Spleen (tissue), 11 donors: ENCODE results near the gene DNAJC18. TPM values are rescaled to one million over a fixed set of nuclear protein-coding genes. Genes with fewer than 3 reads are reported as not detected.

Experiments used
- DNase-seq: peaks from one replicate; pipeline ENCODE4 v3.0.0-alpha.2; 2020
- H3K27ac ChIP-seq, 8 donors: fragments of 200-600 bp; sonication (generic) in 7 of 8; 1 replicate in 4 of 8; 2 replicates in 4 of 8; pipeline versions ENCODE4 v1.5.0 to v1.8.0; 2016 to 2021; ENCODE audit warnings: inconsistent platforms in 4 of 8, mild to moderate bottlenecking in 4 of 8, moderate library complexity in 1 of 8
- H3K27me3 ChIP-seq, 7 donors: fragments of 200-600 bp; sonication (generic) in 6 of 7; replicated peaks in 1 of 7; 1 replicate in 4 of 7; 2 replicates in 3 of 7; pipeline versions ENCODE4 v1.5.0 to v1.8.0; 2016 to 2021; ENCODE audit warnings: inconsistent platforms in 3 of 7, mild to moderate bottlenecking in 1 of 7
- H3K36me3 ChIP-seq, 6 donors: fragments of 200-600 bp; sonication (generic) in 5 of 6; 1 replicate in 4 of 6; 2 replicates in 2 of 6; pipeline versions ENCODE4 v1.5.0 to v1.8.0; 2016 to 2021; ENCODE audit warnings: inconsistent platforms in 2 of 6
- H3K4me1 ChIP-seq, 6 donors: fragments of 200-600 bp; sonication (generic) in 5 of 6; 1 replicate in 3 of 6; 2 replicates in 3 of 6; pipeline versions ENCODE4 v1.5.0 to v1.8.0; 2016 to 2021; ENCODE audit warnings: inconsistent platforms in 3 of 6
- H3K4me3 ChIP-seq, 8 donors: fragments of 200-600 bp; sonication (generic) in 7 of 8; 1 replicate in 4 of 8; 2 replicates in 4 of 8; pipeline versions ENCODE4 v1.5.0 to v1.8.0; 2016 to 2021; ENCODE audit warnings: inconsistent platforms in 4 of 8, mild to moderate bottlenecking in 4 of 8, moderate library complexity in 2 of 8
- H3K9me3 ChIP-seq, 8 donors: fragments of 200-600 bp; sonication (generic) in 7 of 8; 1 replicate in 4 of 8; 2 replicates in 4 of 8; pipeline versions ENCODE4 v1.5.0 to v1.8.0; 2016 to 2021; ENCODE audit warnings: inconsistent platforms in 4 of 8
- POLR2A ChIP-seq, 3 donors: fragments of 450-650 bp; IDR thresholded peaks; one replicate each; pipeline ENCODE4 v1.5.1; 2017; ENCODE audit warnings: antibody characterized with exemption in 3 of 3, mild to moderate bottlenecking in 1 of 3
- POLR2AphosphoS5 ChIP-seq, 3 donors: sonication (generic); formaldehyde crosslinking; IDR thresholded peaks; one replicate each; pipeline ENCODE4 v1.5.1; 2017; ENCODE audit warnings: antibody characterized with exemption in 3 of 3
- WGBS, 5 donors: extraction: QIAGEN DNeasy Blood & Tissue Kit in 3 of 5; methylation state at CpG; one replicate each; pipeline versions ENCODE4 v1.1.5 to v1.1.7; 2013 to 2018; 5-methylcytosine and 5-hydroxymethylcytosine counted together
- intact Hi-C: fragments of 100-400 bp; cut with DNase I; formaldehyde crosslinking; loops from one replicate; pipeline ENCODE4 v1.15.0; 2023; ENCODE audit warnings: low total_unique reads
- polyA plus RNA-seq, 3 donors: library from polyadenylated mRNA; stranded (reverse); fragments of 200-250 nt; gene quantifications; one replicate each; pipeline ENCODE4 v1.2.1, GENCODE V29; 2013
- total RNA-seq, 7 donors: library from RNA; depleted of rRNA in 3 of 7; stranded (reverse); fragments of >200 nt in 3 of 7; fragmentation: NEBNext Ultra II Directional in 4 of 7; extraction: Animal tissue kit (Norgen Biotek cat#: 25700) in 4 of 7; gene quantifications; one replicate each; pipeline versions ENCODE4 v1.1.0 to v1.2.1, GENCODE V29; 2016 to 2021
- TF ChIP-seq, protein P1 (sequence below), 11 experiments: fragments of 200-600 bp in 7 of 11; fragments of 450-650 bp in 4 of 11; sonication (generic) in 4 of 11; IDR thresholded peaks in 8 of 11; conservative IDR thresholded peaks in 3 of 11; 1 replicate in 7 of 11; 2 replicates in 4 of 11; pipeline versions ENCODE4 v1.4.0 to v1.8.0; 2016 to 2021; ENCODE audit warnings: antibody characterized with exemption in 11 of 11, inconsistent platforms in 4 of 11, mild to moderate bottlenecking in 1 of 11
- donor health status: healthy with polysubstance abuse.
- donor health status: DM: no; HTN: no; CAD: no; lungs with moderate emphysema.
- donor health status: DM: no; HTN: no; CAD: no.
- donor health status: Bipolar disorder and iron deficiency.
- donor health status: healthy.
- donor health status: DM: no; HTN: no; CAD: no.
- donor health status: DM: yes; HTN: yes; CAD: no.

DNAJC18 gene
- total and polyA plus RNA-seq, 10 donors = 1.3 to 10.8 (median 7.1) TPM

- intact Hi-C loops = no loop called here
- Histone ChIP-seq H3K27ac (peak overlapping the region in 6 of 8 donors; percentile 22 to 77 (median 53)), H3K9me3 (no peaks in the 10 kb centered on the region), H3K36me3 (peaks cover 0 to 30% (median 9%) of the 10 kb centered on the region in 6 donors), H3K27me3 (no peaks in the 10 kb centered on the region), H3K4me3 (no peak overlapping the region), H3K4me1 (peaks cover 3 to 54% (median 22%) of the 10 kb centered on the region in 6 donors)
- DNase-seq = no peak
- TF ChIP-seq POLR2A (IDR thresholded peaks at IDR 0.05) = no peak
Observed at GRCh38 chr5:139415869-139416268, 23.5 kb downstream of the DNAJC18 start.

- 72 to 82% (median 79%) methylated on average over 5 to 8 of the region's 8 CpGs for WGBS, 5 donors
- Histone ChIP-seq H3K27ac (peak overlapping the region in 6 of 8 donors; percentile 22 to 77 (median 53)), H3K4me3 (no peak overlapping the region), H3K9me3 (no peaks in the 10 kb centered on the region), H3K4me1 (peaks cover 3 to 54% (median 22%) of the 10 kb centered on the region in 6 donors), H3K36me3 (peaks cover 0 to 26% (median 9%) of the 10 kb centered on the region in 6 donors), H3K27me3 (no peaks in the 10 kb centered on the region)
- DNase-seq = no peak
- intact Hi-C loops = no loop called here
- no peak for TF ChIP-seq POLR2AphosphoS5 (IDR thresholded peaks at IDR 0.05)
- no peak for TF ChIP-seq POLR2A (IDR thresholded peaks at IDR 0.05)
- TF ChIP-seq, protein P1, sequence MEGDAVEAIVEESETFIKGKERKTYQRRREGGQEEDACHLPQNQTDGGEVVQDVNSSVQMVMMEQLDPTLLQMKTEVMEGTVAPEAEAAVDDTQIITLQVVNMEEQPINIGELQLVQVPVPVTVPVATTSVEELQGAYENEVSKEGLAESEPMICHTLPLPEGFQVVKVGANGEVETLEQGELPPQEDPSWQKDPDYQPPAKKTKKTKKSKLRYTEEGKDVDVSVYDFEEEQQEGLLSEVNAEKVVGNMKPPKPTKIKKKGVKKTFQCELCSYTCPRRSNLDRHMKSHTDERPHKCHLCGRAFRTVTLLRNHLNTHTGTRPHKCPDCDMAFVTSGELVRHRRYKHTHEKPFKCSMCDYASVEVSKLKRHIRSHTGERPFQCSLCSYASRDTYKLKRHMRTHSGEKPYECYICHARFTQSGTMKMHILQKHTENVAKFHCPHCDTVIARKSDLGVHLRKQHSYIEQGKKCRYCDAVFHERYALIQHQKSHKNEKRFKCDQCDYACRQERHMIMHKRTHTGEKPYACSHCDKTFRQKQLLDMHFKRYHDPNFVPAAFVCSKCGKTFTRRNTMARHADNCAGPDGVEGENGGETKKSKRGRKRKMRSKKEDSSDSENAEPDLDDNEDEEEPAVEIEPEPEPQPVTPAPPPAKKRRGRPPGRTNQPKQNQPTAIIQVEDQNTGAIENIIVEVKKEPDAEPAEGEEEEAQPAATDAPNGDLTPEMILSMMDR (IDR thresholded peaks at IDR 0.05 in 8 of 11, conservative IDR thresholded peaks at IDR 0.05 in 3 of 11) = no peak
Observed at GRCh38 chr5:139415221-139415861, 24.0 kb downstream of the DNAJC18 start.

DNA sequence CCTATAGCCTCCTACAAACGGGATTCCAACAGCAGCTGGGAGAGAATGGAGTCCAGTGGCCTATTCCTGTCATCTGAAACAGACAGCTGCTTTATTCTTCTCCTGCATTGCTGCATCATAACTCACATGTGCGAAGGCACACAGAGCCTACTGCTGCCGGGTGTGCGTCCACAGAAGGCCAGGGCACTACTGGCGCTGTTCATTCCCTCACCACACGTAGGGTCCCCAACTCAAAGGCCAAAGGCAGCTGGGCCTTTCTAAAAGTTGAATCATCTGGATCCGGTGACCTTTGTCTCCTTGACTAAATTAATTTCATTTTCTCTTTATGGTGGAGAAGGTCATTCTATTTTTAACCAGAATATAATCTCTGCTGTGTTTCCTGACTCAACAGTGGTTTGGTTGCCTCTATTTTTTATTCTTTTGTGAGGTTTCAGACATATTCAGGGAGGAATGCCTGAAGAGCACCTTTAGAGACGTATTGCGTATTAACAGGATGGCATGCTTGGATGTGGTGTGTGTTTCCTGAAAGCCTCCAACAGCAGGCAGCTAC lies 24.7 kb downstream of the DNAJC18 start:
- no peak for DNase-seq
- H3K27me3 ChIP-seq = no peaks in the 10 kb centered on the region
- peaks cover 3 to 54% (median 22%) of the 10 kb centered on the region in 6 donors for H3K4me1 ChIP-seq
- H3K4me3 ChIP-seq = no peak overlapping the region
- TF ChIP-seq, protein P1 (IDR thresholded peaks at IDR 0.05 in 8 of 11, conservative IDR thresholded peaks at IDR 0.05 in 3 of 11) = no peak
- TF ChIP-seq POLR2AphosphoS5 (IDR thresholded peaks at IDR 0.05) = peak in 1 of 3 donors; percentile 54
- H3K27ac ChIP-seq = peak overlapping the region in 7 of 8 donors; percentile 22 to 77 (median 62)
- WGBS, 5 donors = 65 to 80% (median 67%) methylated on average over 9 of the region's 9 CpGs
- intact Hi-C loops = no loop called here
- no peaks in the 10 kb centered on the region for H3K9me3 ChIP-seq
- H3K36me3 ChIP-seq = peaks cover 0 to 20% (median 4%) of the 10 kb centered on the region in 6 donors

- H3K4me3 ChIP-seq = no peak overlapping the region
- H3K27ac ChIP-seq = peak overlapping the region in 5 of 8 donors; percentile 44 to 77 (median 63)
- intact Hi-C loops = no loop called here
Observed at GRCh38 chr5:139413963-139414362, 25.4 kb downstream of the DNAJC18 start.

More at GRCh38 chr5:139413963-139414362, 25.4 kb downstream of the DNAJC18 start:
- no peaks in the 10 kb centered on the region for H3K27me3 ChIP-seq
- 78 to 83% (median 82%) methylated on average over 6 of the region's 6 CpGs for WGBS, 5 donors
- H3K9me3 ChIP-seq = no peaks in the 10 kb centered on the region
- peaks cover 3 to 52% (median 22%) of the 10 kb centered on the region in 6 donors for H3K4me1 ChIP-seq
- no peak for DNase-seq
- peaks cover 0 to 13% (median 0%) of the 10 kb centered on the region in 6 donors for H3K36me3 ChIP-seq
- TF ChIP-seq, protein P1 (IDR thresholded peaks at IDR 0.05 in 8 of 11, conservative IDR thresholded peaks at IDR 0.05 in 3 of 11) = no peak
- TF ChIP-seq POLR2A (IDR thresholded peaks at IDR 0.05) (no peak), POLR2AphosphoS5 (IDR thresholded peaks at IDR 0.05) (no peak)
